WI38 (cell line): Measurements from ENCODE around the gene XPO4.

Experiments used
- H3K4me3 ChIP-seq: 2 replicates; pipeline ENCODE4 v1.5.1; 2011; ENCODE audit warnings: low read depth, mild to moderate bottlenecking, control low read depth, low read length
- TF ChIP-seq, protein P1 (sequence below): IDR thresholded peaks from 2 replicates; pipeline ENCODE4 v1.5.1; 2012; ENCODE audit warnings: low read depth, mild to moderate bottlenecking, control low read depth, low read length

The XPO4 gene

DNA sequence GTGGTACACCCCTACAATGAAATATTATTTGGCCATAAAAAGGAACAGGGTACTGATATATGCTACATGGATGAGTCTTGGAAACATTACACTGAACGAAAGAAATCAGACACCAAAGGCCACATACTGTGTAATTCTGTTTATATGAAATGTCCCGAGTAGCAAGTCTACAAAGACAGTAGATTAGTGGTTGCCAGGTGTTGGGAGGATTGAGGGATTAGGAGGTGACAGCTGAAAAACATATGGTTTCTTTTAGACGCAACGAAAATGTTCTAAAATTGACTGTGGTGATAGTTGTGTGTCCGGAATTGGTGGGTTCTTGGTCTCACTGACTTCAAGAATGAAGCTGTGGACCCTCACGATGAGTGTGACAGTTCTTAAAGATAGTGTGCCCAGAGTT, 163.9 kb downstream of the XPO4 start:
- no peak overlapping the region for H3K4me3 ChIP-seq
- TF ChIP-seq, protein P1, sequence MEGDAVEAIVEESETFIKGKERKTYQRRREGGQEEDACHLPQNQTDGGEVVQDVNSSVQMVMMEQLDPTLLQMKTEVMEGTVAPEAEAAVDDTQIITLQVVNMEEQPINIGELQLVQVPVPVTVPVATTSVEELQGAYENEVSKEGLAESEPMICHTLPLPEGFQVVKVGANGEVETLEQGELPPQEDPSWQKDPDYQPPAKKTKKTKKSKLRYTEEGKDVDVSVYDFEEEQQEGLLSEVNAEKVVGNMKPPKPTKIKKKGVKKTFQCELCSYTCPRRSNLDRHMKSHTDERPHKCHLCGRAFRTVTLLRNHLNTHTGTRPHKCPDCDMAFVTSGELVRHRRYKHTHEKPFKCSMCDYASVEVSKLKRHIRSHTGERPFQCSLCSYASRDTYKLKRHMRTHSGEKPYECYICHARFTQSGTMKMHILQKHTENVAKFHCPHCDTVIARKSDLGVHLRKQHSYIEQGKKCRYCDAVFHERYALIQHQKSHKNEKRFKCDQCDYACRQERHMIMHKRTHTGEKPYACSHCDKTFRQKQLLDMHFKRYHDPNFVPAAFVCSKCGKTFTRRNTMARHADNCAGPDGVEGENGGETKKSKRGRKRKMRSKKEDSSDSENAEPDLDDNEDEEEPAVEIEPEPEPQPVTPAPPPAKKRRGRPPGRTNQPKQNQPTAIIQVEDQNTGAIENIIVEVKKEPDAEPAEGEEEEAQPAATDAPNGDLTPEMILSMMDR: no peak

- TF ChIP-seq, protein P1: no peak
- no peak overlapping the region for H3K4me3 ChIP-seq
Measured at GRCh38 chr13:20729633-20730585, 172.6 kb downstream of the XPO4 start.

GRCh38 chr13:20728579-20729311, 173.8 kb downstream of the XPO4 start:
- TF ChIP-seq, protein P1: no peak
- no peak overlapping the region for H3K4me3 ChIP-seq

- no peak overlapping the region for H3K4me3 ChIP-seq
- TF ChIP-seq, protein P1: no peak
Measured at GRCh38 chr13:20727856-20728255, 174.7 kb downstream of the XPO4 start.
